HG02970 (cell line): ENCODE measurements around the gene FANCL.
"Not testable (repeated sequence)": the region's sequence is repeated elsewhere in the genome, so short reads cannot be mapped to it uniquely, and the experiment has no call there.

ENCODE experiments used
- ATAC-seq: cut with Tn5 transposase; IDR thresholded peaks from one replicate; pipeline ENCODE4 v1.9.1; 2021; ENCODE audit warnings: mild to moderate bottlenecking, moderate library complexity, moderate number of reproducible peaks; ENCODE audit not compliant: unreplicated experiment, low FRiP score

FANCL gene

GRCh38 chr2:58207189-58207588 lies 33.9 kb downstream of the FANCL start:
- ATAC-seq = no peak

GRCh38 chr2:58206785-58207184 lies 34.3 kb downstream of the FANCL start:
- no peak for ATAC-seq

DNA sequence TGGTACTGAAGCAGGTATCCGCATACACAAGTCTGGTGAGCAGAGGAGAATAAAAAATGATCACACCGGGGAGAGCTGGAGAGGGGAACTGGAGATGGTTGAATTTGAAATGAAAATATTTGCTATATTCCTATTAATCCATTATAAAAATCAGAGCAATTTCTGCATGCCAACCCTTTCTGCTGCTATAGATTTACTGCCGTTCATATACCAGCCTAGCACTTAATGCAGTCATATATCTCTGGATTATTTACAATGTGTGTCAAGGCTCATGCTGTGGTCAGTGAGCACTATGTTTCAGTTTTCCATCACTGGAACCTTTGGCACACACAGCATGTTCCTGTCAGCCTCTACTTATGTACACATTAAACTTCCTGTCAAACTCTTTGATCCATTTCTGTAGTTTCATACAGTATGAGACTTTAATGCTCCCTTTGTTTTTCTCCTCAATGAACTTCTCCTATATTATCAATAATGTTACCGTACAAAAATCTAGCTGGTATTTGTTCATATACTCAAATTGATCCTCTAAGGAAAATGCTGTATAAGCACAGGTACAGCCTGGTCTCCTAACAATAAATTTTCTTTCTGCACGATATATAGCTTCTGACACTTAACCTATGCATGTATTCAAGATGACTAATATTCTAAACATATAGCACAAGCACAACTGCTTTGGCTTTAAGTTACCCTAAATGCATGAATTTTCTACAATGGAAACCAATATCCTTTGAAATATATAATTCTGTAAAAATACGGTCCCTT lies 36.7 kb downstream of the FANCL start:
- ATAC-seq = no peak

DNA sequence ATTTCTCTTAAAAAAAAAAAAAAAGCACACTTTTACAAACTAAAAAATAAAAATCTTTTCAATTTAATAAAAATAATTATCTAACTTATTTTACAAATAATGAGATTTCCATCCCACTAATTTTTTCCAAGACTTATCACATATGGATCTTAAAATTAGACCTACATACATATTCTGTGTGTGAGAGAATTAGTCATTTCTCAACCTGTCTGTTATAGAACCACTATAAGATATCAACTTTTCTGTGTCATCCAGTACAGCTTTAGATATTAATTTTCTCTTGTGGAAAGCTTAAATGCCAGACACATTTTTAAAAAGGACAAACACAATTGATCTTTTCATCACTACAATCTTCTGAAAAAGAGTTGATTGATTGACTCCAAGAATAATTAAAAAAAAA lies 38.1 kb downstream of the FANCL start:
- no peak for ATAC-seq

- ATAC-seq = no peak
Measured at GRCh38 chr2:58202404-58202803, 38.7 kb downstream of the FANCL start.

- no peak for ATAC-seq
Measured at GRCh38 chr2:58197894-58198293, 43.2 kb downstream of the FANCL start.

DNA sequence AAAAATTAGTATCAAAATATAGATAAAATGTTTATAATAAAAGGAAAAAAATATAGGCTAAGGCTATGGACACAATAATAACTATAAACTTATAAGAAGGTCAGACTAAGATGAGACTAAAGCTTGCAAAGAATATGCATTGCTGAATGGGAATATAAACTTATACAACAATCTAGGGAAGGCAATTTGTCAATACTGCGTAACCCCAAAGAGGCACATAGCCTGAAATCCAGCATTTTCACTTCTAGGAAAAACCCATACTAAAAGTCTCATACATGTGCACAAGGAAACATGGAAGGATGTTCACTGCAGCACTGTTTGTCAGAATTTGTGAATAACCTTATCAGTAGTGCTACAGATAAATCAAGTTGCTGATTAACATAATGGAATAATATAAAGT lies 45.5 kb downstream of the FANCL start:
- ATAC-seq = no peak

DNA sequence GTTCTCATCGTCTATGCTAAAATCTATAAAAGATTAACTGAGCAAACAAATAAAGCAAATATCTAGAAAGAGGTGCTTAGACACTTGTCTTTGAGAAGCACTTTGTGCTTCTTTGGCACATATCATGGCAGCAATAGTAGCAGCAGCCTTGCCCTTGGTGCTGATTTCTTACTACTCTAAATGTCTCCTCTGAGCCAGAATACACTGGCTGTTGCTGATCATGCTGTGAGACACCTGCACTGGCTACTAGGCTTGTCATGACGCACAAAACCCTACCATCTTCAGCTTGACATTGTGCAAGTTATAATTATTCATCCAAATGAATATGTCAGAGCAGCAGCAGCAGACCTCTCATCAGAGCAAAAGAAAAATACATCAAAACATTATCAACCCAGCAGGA lies 46.7 kb downstream of the FANCL start:
- no peak for ATAC-seq

DNA sequence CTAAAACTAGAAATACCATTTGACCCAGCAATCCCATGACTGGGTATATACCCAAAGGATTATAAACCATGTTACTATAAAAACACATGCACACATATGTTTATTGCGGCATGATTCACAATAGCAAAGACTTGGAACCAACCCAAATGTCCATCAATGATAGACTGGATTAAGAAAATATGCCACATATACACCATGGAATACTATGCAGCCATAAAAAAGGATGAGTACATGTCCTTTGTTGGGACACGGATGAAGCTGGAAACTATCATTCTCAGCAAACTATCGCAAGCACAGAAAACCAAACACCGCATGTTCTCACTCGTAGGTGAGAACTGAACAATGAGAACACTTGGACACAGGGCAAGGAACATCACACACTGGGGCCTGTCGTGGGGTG lies 54.1 kb downstream of the FANCL start:
- ATAC-seq = not testable (repeated sequence)

DNA sequence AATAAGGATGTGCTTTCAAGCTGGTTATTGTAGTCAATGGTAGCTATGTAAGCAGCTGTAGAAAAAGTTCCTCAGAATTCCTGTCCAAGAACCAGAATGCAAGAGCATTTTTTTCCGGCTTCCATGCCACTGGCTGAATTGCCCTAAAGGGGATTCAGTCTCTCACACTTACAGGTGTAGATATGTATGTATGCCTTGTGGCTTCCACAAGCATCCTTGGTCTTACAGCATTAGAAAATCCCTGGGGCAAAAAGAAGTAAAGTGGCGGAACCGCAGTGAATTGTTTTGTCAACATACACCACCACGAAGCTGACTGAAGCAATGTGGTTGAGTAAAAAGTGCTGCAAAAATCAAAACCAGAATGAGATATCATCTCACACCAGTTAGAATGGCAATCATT lies 54.6 kb downstream of the FANCL start:
- no peak for ATAC-seq

GRCh38 chr2:58182527-58182926 lies 58.6 kb downstream of the FANCL start:
- ATAC-seq = no peak

- ATAC-seq = no peak
Measured at GRCh38 chr2:58180635-58181034, 60.5 kb downstream of the FANCL start.

GRCh38 chr2:58180175-58180574 lies 61.0 kb downstream of the FANCL start:
- not testable (repeated sequence) for ATAC-seq

GRCh38 chr2:58177187-58177586 lies 63.9 kb downstream of the FANCL start:
- not testable (repeated sequence) for ATAC-seq

DNA sequence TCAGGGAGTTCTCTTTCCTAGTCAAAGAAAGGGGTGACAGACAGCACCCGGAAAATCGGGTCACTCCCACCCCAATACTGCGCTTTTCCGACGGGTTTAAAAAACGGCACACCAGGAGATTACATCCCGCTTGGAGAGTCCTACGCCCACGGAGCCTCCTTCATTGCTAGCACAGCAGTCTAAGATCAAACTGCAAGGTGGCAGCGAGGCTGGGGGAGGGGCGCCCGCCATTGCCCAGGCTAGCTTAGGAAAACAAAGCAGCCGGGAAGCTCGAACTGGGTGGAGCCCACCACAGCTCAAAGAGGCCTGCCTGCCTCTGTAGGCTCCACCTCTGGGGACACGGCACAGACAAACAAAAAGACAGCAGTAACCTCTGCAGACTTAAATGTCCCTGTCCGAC lies 69.3 kb downstream of the FANCL start:
- not testable (repeated sequence) for ATAC-seq

GRCh38 chr2:58170334-58170933 lies 70.7 kb downstream of the FANCL start:
- not testable (repeated sequence) for ATAC-seq

- ATAC-seq = not testable (repeated sequence)
Measured at GRCh38 chr2:58169845-58170244, 71.3 kb downstream of the FANCL start.

DNA sequence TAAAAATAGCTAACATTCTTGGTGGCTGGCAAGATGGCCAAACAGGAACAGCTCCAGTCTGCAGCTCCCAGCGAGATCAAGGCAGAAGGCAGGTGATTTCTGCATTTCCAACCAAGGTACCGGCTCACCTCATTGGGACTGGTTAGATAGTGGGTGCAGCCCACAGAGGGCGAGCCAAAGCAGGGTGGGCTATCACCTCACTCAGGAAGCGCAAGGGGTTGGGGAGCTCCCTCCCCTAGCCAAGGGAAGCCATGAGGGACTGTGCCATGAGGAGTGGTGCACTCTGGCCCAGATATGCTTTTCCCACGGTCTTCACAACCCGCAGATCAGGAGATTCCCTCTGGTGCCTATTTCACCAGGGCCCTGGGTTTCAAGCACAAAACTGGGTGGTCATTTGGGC lies 73.0 kb downstream of the FANCL start:
- not testable (repeated sequence) for ATAC-seq

DNA sequence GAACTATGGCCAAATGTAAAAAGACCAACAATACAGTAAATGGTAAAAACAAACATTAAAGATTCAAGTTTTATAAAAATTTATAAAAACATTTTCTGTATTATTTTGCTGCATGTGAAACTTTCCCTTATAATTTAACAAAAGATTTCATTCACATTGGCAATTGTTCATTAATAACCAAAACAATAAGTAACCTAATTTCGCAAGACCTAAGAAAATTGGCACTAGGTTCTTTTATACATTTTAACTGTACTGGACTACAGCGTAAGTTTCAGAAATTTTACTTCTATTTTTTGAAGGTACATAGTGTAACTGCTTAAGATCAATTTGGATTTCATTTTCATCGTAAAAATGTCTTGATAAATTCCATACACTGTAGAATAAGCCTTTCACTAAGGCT lies 77.2 kb downstream of the FANCL start:
- no peak for ATAC-seq

DNA sequence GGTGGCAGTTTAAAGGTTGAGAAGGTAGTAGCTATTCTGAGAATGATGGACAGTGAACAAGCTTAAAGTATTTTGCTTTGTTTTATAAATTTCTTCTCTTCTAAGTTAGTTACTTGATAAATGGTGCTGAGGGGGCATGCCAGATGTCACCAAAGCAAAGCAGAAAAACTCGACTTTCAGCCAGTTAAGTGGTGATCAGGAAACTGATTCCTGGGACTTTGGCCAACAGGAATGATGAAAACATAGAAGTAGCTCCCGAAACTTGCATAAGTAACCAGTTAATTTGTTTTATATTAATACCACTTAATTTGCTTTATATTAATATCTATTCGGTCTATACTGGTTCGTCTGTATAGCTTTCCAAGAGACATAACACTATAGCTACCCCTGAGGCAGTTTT lies 82.6 kb downstream of the FANCL start:
- no peak for ATAC-seq

DNA sequence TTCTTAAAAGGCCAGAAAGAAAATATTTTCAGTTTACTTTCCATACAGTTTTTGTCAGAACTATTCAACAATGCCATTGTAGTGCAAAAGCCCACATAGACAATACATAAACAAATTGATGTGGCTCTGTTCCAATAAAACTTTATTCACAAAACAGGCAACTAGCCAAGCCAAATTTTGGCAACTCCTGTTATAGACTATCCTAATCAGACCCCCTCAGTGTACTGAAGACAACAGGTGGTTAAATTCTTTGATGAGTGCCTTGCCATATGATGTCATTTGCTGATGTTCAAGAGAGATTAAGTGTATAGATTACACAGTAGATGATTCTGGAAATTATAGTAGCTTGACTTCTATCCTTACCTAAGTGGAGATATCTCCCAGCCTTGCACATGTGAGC lies 83.4 kb downstream of the FANCL start:
- no peak for ATAC-seq

GRCh38 chr2:58156780-58157179 lies 84.3 kb downstream of the FANCL start:
- no peak for ATAC-seq
